Activated CD8-positive, alpha-beta T cell treated with anti-CD3 and anti-CD28 coated beads for 36 hours (primary cell): ENCODE data around the gene TMEM209. TPM values are rescaled to one million over a fixed set of nuclear protein-coding genes. Genes with fewer than 3 reads are reported as not detected.

Source experiments
- ATAC-seq: fragments of 200-7000 bp; cut with Tn5 transposase; one replicate; pipeline ENCODE4 v1.10.0; 2021; ENCODE audit warnings: mild to moderate bottlenecking, moderate library complexity
- CTCF ChIA-PET: fragments of 350-600 bp; sonication (Branson Sonifier 250); formaldehyde crosslinking; loops from one replicate; lab custom pipeline; 2021; ENCODE audit warnings: antibody characterized with exemption; lab: Charles Lee
- POLR2A ChIA-PET: fragments of 350-600 bp; sonication (Branson Sonifier 250); formaldehyde crosslinking; loops from one replicate; lab custom pipeline; 2021; ENCODE audit warnings: antibody characterized with exemption; lab: Charles Lee
- DNase-seq: peaks from one replicate; pipeline ENCODE4 v3.0.0-alpha.2; 2020
- H3K27ac Mint-ChIP-seq: one replicate; pipeline ENCODE4 v1.8.0; 2021; ENCODE audit warnings: mild to moderate bottlenecking, mixed read lengths
- H3K27me3 Mint-ChIP-seq: one replicate; pipeline ENCODE4 v1.8.0; 2021; ENCODE audit warnings: mixed read lengths
- H3K36me3 Mint-ChIP-seq: one replicate; pipeline ENCODE4 v1.8.0; 2021; ENCODE audit warnings: low read depth, mixed read lengths
- H3K4me1 Mint-ChIP-seq: one replicate; pipeline ENCODE4 v1.8.0; 2021; ENCODE audit warnings: low read depth, mixed read lengths
- H3K4me3 Mint-ChIP-seq: one replicate; pipeline ENCODE4 v1.8.0; 2021; ENCODE audit warnings: mild to moderate bottlenecking, moderate library complexity, mixed read lengths
- H3K9me3 Mint-ChIP-seq: one replicate; pipeline ENCODE4 v1.8.0; 2021; ENCODE audit warnings: mixed read lengths
- intact Hi-C: fragments of 100-400 bp; cut with micrococcal nuclease; formaldehyde crosslinking; loops from one replicate; pipeline ENCODE4 v1.10.0; 2022
- total RNA-seq, 2 experiments: library from RNA; stranded (reverse); gene quantifications; one replicate each; pipeline ENCODE4 v1.2.3, GENCODE V29; 2021
- TF ChIP-seq, protein P1 (sequence below): fragments of 200-600 bp; IDR thresholded peaks from one replicate; pipeline ENCODE4 v1.8.0; 2022; ENCODE audit warnings: antibody characterized with exemption, mild to moderate bottlenecking

TMEM209 gene
- total RNA-seq, 2 experiments from 2014 or later, result 36.1 to 45.6 TPM

DNA sequence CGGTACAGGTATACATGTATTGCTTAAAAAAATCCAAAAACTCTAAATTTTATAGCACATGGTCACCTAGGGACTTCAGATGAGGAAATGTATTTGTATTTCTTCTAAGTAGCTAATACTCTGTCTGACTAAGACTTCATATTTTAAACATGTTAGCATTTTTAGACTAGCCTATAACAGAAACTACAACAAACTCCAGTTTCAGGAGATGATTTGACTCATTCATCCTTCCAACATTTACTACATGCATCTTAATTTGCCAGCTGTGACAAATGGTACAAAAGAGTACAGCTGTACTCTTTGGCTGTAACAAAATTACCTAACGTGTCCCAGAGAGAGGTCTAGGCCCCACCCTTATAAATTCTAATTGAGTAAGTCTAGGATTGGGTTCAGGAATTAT, 22.2 kb downstream of the TMEM209 start:
- DNase-seq, result no peak
- intact Hi-C loops, result no loop called here
- Mint-ChIP-seq H3K27ac (no peak overlapping the region), H3K27me3 (no peaks in the 10 kb centered on the region), H3K4me3 (no peak overlapping the region), H3K9me3 (no peaks in the 10 kb centered on the region), H3K36me3 (peaks cover 53% of the 10 kb centered on the region), H3K4me1 (peaks cover 31% of the 10 kb centered on the region)
- TF ChIP-seq, protein P1, sequence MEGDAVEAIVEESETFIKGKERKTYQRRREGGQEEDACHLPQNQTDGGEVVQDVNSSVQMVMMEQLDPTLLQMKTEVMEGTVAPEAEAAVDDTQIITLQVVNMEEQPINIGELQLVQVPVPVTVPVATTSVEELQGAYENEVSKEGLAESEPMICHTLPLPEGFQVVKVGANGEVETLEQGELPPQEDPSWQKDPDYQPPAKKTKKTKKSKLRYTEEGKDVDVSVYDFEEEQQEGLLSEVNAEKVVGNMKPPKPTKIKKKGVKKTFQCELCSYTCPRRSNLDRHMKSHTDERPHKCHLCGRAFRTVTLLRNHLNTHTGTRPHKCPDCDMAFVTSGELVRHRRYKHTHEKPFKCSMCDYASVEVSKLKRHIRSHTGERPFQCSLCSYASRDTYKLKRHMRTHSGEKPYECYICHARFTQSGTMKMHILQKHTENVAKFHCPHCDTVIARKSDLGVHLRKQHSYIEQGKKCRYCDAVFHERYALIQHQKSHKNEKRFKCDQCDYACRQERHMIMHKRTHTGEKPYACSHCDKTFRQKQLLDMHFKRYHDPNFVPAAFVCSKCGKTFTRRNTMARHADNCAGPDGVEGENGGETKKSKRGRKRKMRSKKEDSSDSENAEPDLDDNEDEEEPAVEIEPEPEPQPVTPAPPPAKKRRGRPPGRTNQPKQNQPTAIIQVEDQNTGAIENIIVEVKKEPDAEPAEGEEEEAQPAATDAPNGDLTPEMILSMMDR, result no peak
- peak; percentile 26 for ATAC-seq
- CTCF ChIA-PET, result interaction anchor here (0.6 to 1.9 kb wide), 4 partner anchors 10 to 113 kb away, joined by 3 to 8 read pairs (median 3); partner anchors contain the start of gene KLHDC10
- POLR2A ChIA-PET, result interaction anchor here (0.6 to 1.8 kb wide), 5 partner anchors 22 to 301 kb away, joined by 3 to 8 read pairs (median 3); partner anchors contain the start of gene TMEM209

DNA sequence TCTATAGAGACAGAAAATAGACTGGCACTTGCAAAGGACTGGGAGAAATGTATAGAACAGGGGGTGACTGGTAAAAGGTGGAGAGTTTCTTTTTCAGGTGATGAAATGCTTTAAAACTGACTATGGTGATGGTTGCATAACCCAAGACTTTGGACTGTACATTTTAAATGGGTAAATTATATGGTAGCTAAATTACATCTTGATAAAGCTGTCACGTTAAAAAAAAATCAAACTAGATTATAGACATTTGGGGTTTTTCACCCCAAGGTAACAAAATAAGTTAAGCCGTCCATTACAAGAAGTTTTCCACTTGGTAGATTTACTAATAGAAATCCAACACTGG, 24.0 kb downstream of the TMEM209 start:
- CTCF ChIA-PET, result interaction anchor here (0.7 to 1.2 kb wide), 2 partner anchors 16 to 24 kb away, joined by 3 read pairs; partner anchors contain the start of gene TMEM209
- peaks cover 46% of the 10 kb centered on the region for H3K36me3 Mint-ChIP-seq
- no peak overlapping the region for H3K4me3 Mint-ChIP-seq
- POLR2A ChIA-PET, result no interaction called here
- H3K4me1 Mint-ChIP-seq, result peaks cover 28% of the 10 kb centered on the region
- no peaks in the 10 kb centered on the region for H3K27me3 Mint-ChIP-seq
- intact Hi-C loops, result no loop called here
- DNase-seq (no peak), ATAC-seq (no peak)
- no peaks in the 10 kb centered on the region for H3K9me3 Mint-ChIP-seq
- peak overlapping the region; percentile 81 for H3K27ac Mint-ChIP-seq
- TF ChIP-seq, protein P1, result no peak

DNA sequence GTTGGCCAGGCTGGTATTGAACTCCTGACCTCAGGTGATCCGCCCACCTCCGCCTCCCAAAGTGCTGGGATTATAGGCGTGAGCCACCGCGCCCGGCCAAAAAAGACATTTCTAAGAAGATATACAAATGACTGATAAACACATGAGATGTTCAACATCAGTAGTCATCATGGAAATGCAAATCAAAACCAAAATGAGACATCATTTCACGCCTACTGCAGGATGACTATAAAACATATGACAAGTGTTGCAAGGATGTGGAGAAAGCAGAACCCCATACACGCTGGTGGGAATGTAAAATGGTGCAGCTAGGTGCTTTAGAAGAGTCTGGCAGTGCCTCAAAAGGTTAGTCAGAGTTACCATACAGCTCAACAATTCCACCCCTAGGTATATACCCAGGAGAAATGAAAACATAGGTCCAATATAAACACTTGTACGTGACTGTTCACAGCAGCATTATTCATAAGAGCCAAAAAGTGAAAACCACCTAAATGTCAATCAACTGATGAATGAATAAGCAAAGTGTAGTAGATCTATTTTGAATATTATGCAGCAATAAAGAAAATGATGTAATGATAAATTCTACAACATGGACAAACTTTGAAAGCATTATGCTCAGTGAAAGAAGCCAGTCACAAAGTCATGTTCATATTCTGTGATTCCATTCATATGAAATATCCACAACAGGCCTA, 24.5 kb downstream of the TMEM209 start:
- Mint-ChIP-seq H3K27me3 (no peaks in the 10 kb centered on the region), H3K4me3 (no peak overlapping the region), H3K9me3 (no peaks in the 10 kb centered on the region), H3K36me3 (peaks cover 46% of the 10 kb centered on the region), H3K27ac (peak overlapping the region; percentile 81), H3K4me1 (peaks cover 28% of the 10 kb centered on the region)
- peak; percentile 69 for DNase-seq
- intact Hi-C loops, result no loop called here
- peak; percentile 93 for ATAC-seq
- POLR2A ChIA-PET, result no interaction called here
- TF ChIP-seq, protein P1, result no peak
- CTCF ChIA-PET, result interaction anchor here (1.2 kb wide), 1 partner anchor 16 kb away, joined by 3 read pairs; no protein-coding TSS in a partner anchor

DNA sequence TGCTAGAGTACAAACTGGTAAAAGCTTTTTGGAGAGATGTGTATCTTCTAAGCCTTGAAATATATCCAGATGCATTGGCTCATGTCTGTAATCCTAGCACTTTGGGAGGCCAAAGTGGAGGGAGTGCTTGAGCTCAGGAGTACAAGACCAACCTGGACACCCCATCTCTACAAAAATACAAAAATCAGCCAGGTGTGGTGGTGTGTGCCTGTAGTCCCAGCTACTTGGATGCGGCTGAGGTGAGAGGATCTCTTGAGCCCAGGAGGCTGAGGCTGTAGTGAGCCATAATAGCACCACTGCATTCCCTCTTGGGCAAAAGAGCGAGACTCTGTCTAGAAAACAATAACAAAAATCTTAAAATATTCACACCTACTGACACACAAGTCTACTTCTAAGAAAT, 25.6 kb downstream of the TMEM209 start:
- H3K4me3 Mint-ChIP-seq, result no peak overlapping the region
- ChIA-PET CTCF (no interaction called here), POLR2A (no interaction called here)
- ATAC-seq (no peak), DNase-seq (no peak)
- H3K27ac Mint-ChIP-seq, result no peak overlapping the region
- TF ChIP-seq, protein P1, result no peak
- H3K36me3 Mint-ChIP-seq, result peaks cover 43% of the 10 kb centered on the region
- intact Hi-C loops, result no loop called here
- no peaks in the 10 kb centered on the region for H3K9me3 Mint-ChIP-seq
- peaks cover 28% of the 10 kb centered on the region for H3K4me1 Mint-ChIP-seq
- H3K27me3 Mint-ChIP-seq, result no peaks in the 10 kb centered on the region

DNA sequence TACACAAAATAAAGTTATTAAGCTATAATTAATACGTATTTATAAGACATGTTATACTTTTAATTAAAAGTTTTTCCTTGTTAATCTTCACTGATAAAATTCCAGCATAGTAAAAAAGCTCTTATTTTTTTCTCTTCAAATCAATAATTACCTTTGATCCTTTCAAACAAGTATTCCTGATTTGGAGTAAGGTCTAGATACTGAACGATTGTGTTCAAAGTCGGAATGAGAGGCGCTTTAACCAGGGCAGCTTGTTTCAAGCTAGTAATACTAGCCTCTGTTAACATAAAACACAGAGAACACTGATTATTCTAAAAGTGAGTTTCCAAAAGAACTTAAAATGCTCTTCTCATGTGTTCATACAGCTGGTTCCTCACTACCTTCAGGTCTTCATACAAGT, 27.0 kb downstream of the TMEM209 start:
- DNase-seq (no peak), ATAC-seq (no peak)
- H3K27me3 Mint-ChIP-seq, result no peaks in the 10 kb centered on the region
- no peak overlapping the region for H3K27ac Mint-ChIP-seq
- CTCF ChIA-PET, result no interaction called here
- TF ChIP-seq, protein P1, result no peak
- intact Hi-C loops, result no loop called here
- peaks cover 23% of the 10 kb centered on the region for H3K4me1 Mint-ChIP-seq
- H3K4me3 Mint-ChIP-seq, result no peak overlapping the region
- no peaks in the 10 kb centered on the region for H3K9me3 Mint-ChIP-seq
- POLR2A ChIA-PET, result no interaction called here
- peaks cover 46% of the 10 kb centered on the region for H3K36me3 Mint-ChIP-seq
